HG02973 (cell line): ENCODE measurements around the gene ZNF732.
"Not testable (repeated sequence)": the region's sequence is repeated elsewhere in the genome, so short reads cannot be mapped to it uniquely, and the experiment has no call there.

Source experiments
- ATAC-seq: cut with Tn5 transposase; IDR thresholded peaks from one replicate; pipeline ENCODE4 v1.9.1; 2021; ENCODE audit warnings: moderate library complexity; ENCODE audit not compliant: unreplicated experiment

The ZNF732 gene

GRCh38 chr4:304969-305680, at the start of gene ZNF732:
ZNF732 (minus strand) TSS chr4:305474; CDS start chr4:305310, 164 bp downstream.
- no peak for ATAC-seq

- no peak for ATAC-seq
Observed at GRCh38 chr4:340011-340410, 34.7 kb upstream of the ZNF732 start.

- ATAC-seq: no peak
Observed at GRCh38 chr4:338759-339097, 33.5 kb upstream of the ZNF732 start.

- peak; percentile 32 for ATAC-seq
Observed at GRCh38 chr4:337932-338758, 32.9 kb upstream of the ZNF732 start.

- ATAC-seq: peak; percentile 89
Observed at GRCh38 chr4:337143-337931, 32.1 kb upstream of the ZNF732 start, which contains the start of gene ZNF141. ZNF141 (plus strand) TSS chr4:337814; CDS start chr4:337984, 170 bp downstream.

- no peak for ATAC-seq
Observed at GRCh38 chr4:336893-337142, 31.5 kb upstream of the ZNF732 start.

GRCh38 chr4:336099-336892, 31.0 kb upstream of the ZNF732 start:
- ATAC-seq: peak; percentile 4

- no peak for ATAC-seq
Observed at GRCh38 chr4:335515-335914, 30.2 kb upstream of the ZNF732 start.

- ATAC-seq: no peak
Observed at GRCh38 chr4:328729-329128, 23.5 kb upstream of the ZNF732 start.

GRCh38 chr4:314296-314903, 9.1 kb upstream of the ZNF732 start:
- ATAC-seq: no peak

- ATAC-seq: no peak
Observed at GRCh38 chr4:309807-310206, 4.5 kb upstream of the ZNF732 start.

- ATAC-seq: peak; percentile 51
Observed at GRCh38 chr4:306551-306961, 1.3 kb upstream of the ZNF732 start.

GRCh38 chr4:304516-304915, 758 bp downstream of the ZNF732 start:
- not testable (repeated sequence) for ATAC-seq

GRCh38 chr4:302381-302780, 2.9 kb downstream of the ZNF732 start:
- ATAC-seq: no peak

GRCh38 chr4:294732-295131, 10.5 kb downstream of the ZNF732 start:
- no peak for ATAC-seq

- no peak for ATAC-seq
Observed at GRCh38 chr4:288891-289290, 16.4 kb downstream of the ZNF732 start.

GRCh38 chr4:273309-274017, 31.8 kb downstream of the ZNF732 start:
- no peak for ATAC-seq

GRCh38 chr4:271492-272103, 33.7 kb downstream of the ZNF732 start:
- no peak for ATAC-seq

GRCh38 chr4:259240-259639, 46.0 kb downstream of the ZNF732 start:
- ATAC-seq: not testable (repeated sequence)
